Neural cell (in vitro differentiated cells): Measurements from ENCODE around the gene TEKT2.

Experiments
- EZH2 ChIP-seq: fragments of 200-600, 300-800 bp; shearing (Covaris generic), sonication (generic); IDR thresholded peaks from 2 replicates; pipeline ENCODE4 v1.6.1; 2014; ENCODE audit warnings: antibody characterized with exemption, low read length, borderline replicate concordance, mild to moderate bottlenecking; ENCODE audit not compliant: insufficient read depth, poor library complexity, severe bottlenecking
- POLR2AphosphoS5 ChIP-seq: IDR thresholded peaks from 2 replicates; pipeline ENCODE4 v1.6.1; 2012
- SMC3 ChIP-seq: fragments of 450-650 bp; conservative IDR thresholded peaks from 2 replicates; pipeline ENCODE4 v1.6.1; 2014; ENCODE audit warnings: antibody characterized with exemption, mild to moderate bottlenecking, moderate library complexity; ENCODE audit not compliant: poor library complexity
- TAF1 ChIP-seq: IDR thresholded peaks from 2 replicates; pipeline ENCODE4 v1.6.1; 2012; ENCODE audit warnings: low read depth
- TF ChIP-seq, protein P1 (sequence below): fragments of 450-650 bp; IDR thresholded peaks from 2 replicates; pipeline ENCODE4 v1.5.1; 2014; ENCODE audit warnings: antibody characterized with exemption, mild to moderate bottlenecking, moderate library complexity; ENCODE audit not compliant: poor library complexity, severe bottlenecking
- TF ChIP-seq, protein P2 (sequence below): IDR thresholded peaks from 2 replicates; pipeline ENCODE4 v1.6.1; 2012; ENCODE audit warnings: borderline replicate concordance

DNA sequence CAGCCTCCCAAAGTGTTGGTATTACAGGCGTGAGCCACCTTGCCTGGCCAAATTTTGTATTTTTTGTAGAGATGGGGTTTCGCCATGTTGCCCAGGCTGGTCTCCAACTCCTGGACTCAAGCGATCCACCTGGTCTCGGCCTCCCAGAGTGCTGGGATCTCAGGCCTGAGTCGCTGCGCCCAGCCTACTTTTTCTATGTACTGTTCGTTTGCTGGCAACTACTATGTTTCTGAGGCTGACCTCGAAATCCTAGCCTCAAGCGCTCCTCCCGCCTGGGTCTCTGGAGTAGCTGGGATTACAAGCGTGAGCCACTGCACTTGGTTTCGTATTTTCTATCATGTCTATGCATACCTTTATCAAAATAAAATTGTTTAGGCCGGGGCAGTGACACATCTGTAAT is 675 bp upstream of the TEKT2 start:
- TF ChIP-seq, protein P1, sequence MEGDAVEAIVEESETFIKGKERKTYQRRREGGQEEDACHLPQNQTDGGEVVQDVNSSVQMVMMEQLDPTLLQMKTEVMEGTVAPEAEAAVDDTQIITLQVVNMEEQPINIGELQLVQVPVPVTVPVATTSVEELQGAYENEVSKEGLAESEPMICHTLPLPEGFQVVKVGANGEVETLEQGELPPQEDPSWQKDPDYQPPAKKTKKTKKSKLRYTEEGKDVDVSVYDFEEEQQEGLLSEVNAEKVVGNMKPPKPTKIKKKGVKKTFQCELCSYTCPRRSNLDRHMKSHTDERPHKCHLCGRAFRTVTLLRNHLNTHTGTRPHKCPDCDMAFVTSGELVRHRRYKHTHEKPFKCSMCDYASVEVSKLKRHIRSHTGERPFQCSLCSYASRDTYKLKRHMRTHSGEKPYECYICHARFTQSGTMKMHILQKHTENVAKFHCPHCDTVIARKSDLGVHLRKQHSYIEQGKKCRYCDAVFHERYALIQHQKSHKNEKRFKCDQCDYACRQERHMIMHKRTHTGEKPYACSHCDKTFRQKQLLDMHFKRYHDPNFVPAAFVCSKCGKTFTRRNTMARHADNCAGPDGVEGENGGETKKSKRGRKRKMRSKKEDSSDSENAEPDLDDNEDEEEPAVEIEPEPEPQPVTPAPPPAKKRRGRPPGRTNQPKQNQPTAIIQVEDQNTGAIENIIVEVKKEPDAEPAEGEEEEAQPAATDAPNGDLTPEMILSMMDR, result no peak
- no peak for TF ChIP-seq SMC3
- TF ChIP-seq, protein P2, sequence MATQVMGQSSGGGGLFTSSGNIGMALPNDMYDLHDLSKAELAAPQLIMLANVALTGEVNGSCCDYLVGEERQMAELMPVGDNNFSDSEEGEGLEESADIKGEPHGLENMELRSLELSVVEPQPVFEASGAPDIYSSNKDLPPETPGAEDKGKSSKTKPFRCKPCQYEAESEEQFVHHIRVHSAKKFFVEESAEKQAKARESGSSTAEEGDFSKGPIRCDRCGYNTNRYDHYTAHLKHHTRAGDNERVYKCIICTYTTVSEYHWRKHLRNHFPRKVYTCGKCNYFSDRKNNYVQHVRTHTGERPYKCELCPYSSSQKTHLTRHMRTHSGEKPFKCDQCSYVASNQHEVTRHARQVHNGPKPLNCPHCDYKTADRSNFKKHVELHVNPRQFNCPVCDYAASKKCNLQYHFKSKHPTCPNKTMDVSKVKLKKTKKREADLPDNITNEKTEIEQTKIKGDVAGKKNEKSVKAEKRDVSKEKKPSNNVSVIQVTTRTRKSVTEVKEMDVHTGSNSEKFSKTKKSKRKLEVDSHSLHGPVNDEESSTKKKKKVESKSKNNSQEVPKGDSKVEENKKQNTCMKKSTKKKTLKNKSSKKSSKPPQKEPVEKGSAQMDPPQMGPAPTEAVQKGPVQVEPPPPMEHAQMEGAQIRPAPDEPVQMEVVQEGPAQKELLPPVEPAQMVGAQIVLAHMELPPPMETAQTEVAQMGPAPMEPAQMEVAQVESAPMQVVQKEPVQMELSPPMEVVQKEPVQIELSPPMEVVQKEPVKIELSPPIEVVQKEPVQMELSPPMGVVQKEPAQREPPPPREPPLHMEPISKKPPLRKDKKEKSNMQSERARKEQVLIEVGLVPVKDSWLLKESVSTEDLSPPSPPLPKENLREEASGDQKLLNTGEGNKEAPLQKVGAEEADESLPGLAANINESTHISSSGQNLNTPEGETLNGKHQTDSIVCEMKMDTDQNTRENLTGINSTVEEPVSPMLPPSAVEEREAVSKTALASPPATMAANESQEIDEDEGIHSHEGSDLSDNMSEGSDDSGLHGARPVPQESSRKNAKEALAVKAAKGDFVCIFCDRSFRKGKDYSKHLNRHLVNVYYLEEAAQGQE, result no peak
- no peak for TF ChIP-seq POLR2AphosphoS5
- no peak for TF ChIP-seq EZH2
- TF ChIP-seq TAF1, result no peak
